ENCODE measurements around the gene TPRG1L. TPM values are rescaled to one million over a fixed set of nuclear protein-coding genes. Genes with fewer than 3 reads are reported as not detected.

The TPRG1L gene
- total RNA-seq, 1 donor from 2014 or later = 33.7 TPM

DNA sequence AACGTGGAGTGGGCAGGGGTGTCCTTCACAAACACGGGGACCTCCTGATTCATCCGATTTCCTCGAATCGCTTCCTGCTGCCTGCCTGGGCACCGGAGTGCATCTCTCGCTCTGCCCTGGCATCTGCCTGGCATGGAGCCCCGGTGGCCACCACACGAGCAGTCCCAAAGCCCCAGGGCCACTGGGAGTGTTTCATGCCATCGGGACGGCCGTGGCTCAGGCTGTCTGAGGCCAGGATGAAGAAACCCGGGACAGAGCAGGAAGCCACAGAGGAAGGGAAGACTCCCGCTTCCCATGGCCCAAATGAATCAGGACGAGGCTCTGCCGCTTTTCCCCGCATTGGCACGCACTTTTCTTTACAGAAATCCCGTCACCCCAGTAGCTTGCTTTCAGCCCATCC is 45.9 kb upstream of the TPRG1L start:
- Histone ChIP-seq H2AFZ (ENCODE audit: low read depth, low read length) (no peak overlapping the region), H3K4me1 (ENCODE audit: insufficient read depth, low read length) (peaks cover 7% of the 10 kb centered on the region), H3K4me3 (ENCODE audit: insufficient read depth, low read depth, low read length) (no peak overlapping the region), H3K36me3 (ENCODE audit: insufficient read depth, low read length) (no peaks in the 10 kb centered on the region), H4K20me1 (ENCODE audit: insufficient read depth, low read length) (no peaks in the 10 kb centered on the region), H3K9ac (ENCODE audit: low read length) (no peak overlapping the region), H3K4me2 (ENCODE audit: low read length) (no peak overlapping the region), H3K27me3 (ENCODE audit: insufficient read depth, low read length) (peaks cover 7% of the 10 kb centered on the region), H3K9me3 (ENCODE audit: insufficient read depth, low read depth, low read length) (no peaks in the 10 kb centered on the region), H3K27ac (ENCODE audit: low read depth, low read length) (no peak overlapping the region), H3K79me2 (ENCODE audit: insufficient read depth, low read length) (no peaks in the 10 kb centered on the region)
- Mint-ChIP-seq H3K27ac (ENCODE audit: unreplicated experiment) (no peak overlapping the region), H3K9me3 (ENCODE audit: unreplicated experiment) (no peaks in the 10 kb centered on the region), H3K36me3 (ENCODE audit: low read depth, unreplicated experiment) (no peaks in the 10 kb centered on the region), H3K4me3 (ENCODE audit: unreplicated experiment) (no peak overlapping the region), H3K27me3 (ENCODE audit: low read depth, unreplicated experiment) (peaks cover 9% of the 10 kb centered on the region), H3K4me1 (ENCODE audit: low read depth, unreplicated experiment) (no peaks in the 10 kb centered on the region)
- FAIRE-seq = no peak
- no peak for DNase-seq (ENCODE audit: low read depth)
- TF ChIP-seq, protein P1, sequence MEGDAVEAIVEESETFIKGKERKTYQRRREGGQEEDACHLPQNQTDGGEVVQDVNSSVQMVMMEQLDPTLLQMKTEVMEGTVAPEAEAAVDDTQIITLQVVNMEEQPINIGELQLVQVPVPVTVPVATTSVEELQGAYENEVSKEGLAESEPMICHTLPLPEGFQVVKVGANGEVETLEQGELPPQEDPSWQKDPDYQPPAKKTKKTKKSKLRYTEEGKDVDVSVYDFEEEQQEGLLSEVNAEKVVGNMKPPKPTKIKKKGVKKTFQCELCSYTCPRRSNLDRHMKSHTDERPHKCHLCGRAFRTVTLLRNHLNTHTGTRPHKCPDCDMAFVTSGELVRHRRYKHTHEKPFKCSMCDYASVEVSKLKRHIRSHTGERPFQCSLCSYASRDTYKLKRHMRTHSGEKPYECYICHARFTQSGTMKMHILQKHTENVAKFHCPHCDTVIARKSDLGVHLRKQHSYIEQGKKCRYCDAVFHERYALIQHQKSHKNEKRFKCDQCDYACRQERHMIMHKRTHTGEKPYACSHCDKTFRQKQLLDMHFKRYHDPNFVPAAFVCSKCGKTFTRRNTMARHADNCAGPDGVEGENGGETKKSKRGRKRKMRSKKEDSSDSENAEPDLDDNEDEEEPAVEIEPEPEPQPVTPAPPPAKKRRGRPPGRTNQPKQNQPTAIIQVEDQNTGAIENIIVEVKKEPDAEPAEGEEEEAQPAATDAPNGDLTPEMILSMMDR (IDR thresholded peaks at IDR 0.05; ENCODE audit: insufficient read depth, low read depth, low read length) = no peak
- no peak for TF ChIP-seq EZH2 (IDR thresholded peaks at IDR 0.05; ENCODE audit: insufficient read depth, low read length)

DNA sequence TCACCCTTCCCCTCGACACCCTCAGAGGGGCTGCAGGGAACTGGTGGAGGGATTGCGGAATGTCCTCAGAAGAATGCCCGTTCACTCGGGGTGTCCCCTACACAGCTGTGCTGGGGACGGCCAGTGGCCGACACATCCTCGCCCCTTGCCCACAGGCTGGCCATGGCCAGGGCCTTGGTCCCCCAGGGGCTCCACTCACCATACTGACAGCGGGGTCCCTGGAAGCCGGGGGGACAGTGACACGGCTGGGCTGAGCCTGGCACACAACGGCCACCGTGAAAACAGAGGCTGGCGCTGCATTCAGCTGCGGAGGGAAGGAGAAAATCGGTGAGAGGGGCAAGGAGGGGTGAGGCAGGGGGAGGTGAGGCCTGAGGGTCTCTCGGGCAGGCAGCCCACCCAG is 45.2 kb upstream of the TPRG1L start:
- no peak overlapping the region for H3K4me3 ChIP-seq (ENCODE audit: insufficient read depth, low read depth, low read length)
- FAIRE-seq = no peak
- H3K27ac ChIP-seq (ENCODE audit: low read depth, low read length) = no peak overlapping the region
- no peaks in the 10 kb centered on the region for H3K9me3 ChIP-seq (ENCODE audit: insufficient read depth, low read depth, low read length)
- TF ChIP-seq EZH2 (IDR thresholded peaks at IDR 0.05; ENCODE audit: insufficient read depth, low read length) = no peak
- TF ChIP-seq, protein P1 (IDR thresholded peaks at IDR 0.05; ENCODE audit: insufficient read depth, low read depth, low read length) = no peak
- H2AFZ ChIP-seq (ENCODE audit: low read depth, low read length) = no peak overlapping the region
- no peaks in the 10 kb centered on the region for H3K4me1 Mint-ChIP-seq (ENCODE audit: low read depth, unreplicated experiment)
- no peaks in the 10 kb centered on the region for H3K36me3 Mint-ChIP-seq (ENCODE audit: low read depth, unreplicated experiment)
- H3K9ac ChIP-seq (ENCODE audit: low read length) = no peak overlapping the region
- peaks cover 7% of the 10 kb centered on the region for H3K27me3 ChIP-seq (ENCODE audit: insufficient read depth, low read length)
- H3K79me2 ChIP-seq (ENCODE audit: insufficient read depth, low read length) = no peaks in the 10 kb centered on the region
- H3K4me2 ChIP-seq (ENCODE audit: low read length) = no peak overlapping the region
- H3K27ac Mint-ChIP-seq (ENCODE audit: unreplicated experiment) = no peak overlapping the region
- H4K20me1 ChIP-seq (ENCODE audit: insufficient read depth, low read length) = no peaks in the 10 kb centered on the region
- no peak overlapping the region for H3K4me3 Mint-ChIP-seq (ENCODE audit: unreplicated experiment)
- H3K27me3 Mint-ChIP-seq (ENCODE audit: low read depth, unreplicated experiment) = peaks cover 9% of the 10 kb centered on the region
- H3K9me3 Mint-ChIP-seq (ENCODE audit: unreplicated experiment) = peaks cover 3% of the 10 kb centered on the region
- H3K36me3 ChIP-seq (ENCODE audit: insufficient read depth, low read length) = no peaks in the 10 kb centered on the region
- no peak for DNase-seq (ENCODE audit: low read depth)
- H3K4me1 ChIP-seq (ENCODE audit: insufficient read depth, low read length) = peaks cover 7% of the 10 kb centered on the region

DNA sequence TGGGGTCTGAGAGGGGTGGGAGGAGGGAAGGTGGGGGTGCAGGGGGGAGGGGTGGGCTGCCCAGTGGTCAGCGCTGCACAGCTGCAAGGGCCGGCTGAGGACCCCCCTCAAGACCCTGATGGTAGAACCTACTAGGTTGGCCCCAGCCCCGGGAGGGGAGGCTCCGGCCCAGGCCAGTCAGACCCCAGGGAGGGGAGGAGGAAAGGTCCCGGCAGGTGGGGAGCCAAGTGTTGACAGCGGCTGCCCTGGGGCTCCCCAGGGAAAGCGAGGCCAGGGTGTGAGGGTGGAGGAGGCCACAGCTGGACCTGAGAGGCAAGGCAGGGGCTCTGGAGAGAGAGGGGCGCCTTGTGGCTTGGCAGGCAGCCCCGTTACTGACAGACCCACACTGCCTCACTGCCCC is 44.6 kb upstream of the TPRG1L start:
- no peaks in the 10 kb centered on the region for H3K4me1 Mint-ChIP-seq (ENCODE audit: low read depth, unreplicated experiment)
- DNase-seq (ENCODE audit: low read depth) (no peak), FAIRE-seq (no peak)
- Histone ChIP-seq H3K79me2 (ENCODE audit: insufficient read depth, low read length) (no peaks in the 10 kb centered on the region), H3K4me2 (ENCODE audit: low read length) (no peak overlapping the region), H2AFZ (ENCODE audit: low read depth, low read length) (no peak overlapping the region), H3K4me3 (ENCODE audit: insufficient read depth, low read depth, low read length) (no peak overlapping the region), H3K36me3 (ENCODE audit: insufficient read depth, low read length) (no peaks in the 10 kb centered on the region), H3K4me1 (ENCODE audit: insufficient read depth, low read length) (peaks cover 7% of the 10 kb centered on the region), H3K27ac (ENCODE audit: low read depth, low read length) (no peak overlapping the region), H3K9ac (ENCODE audit: low read length) (no peak overlapping the region), H4K20me1 (ENCODE audit: insufficient read depth, low read length) (no peaks in the 10 kb centered on the region), H3K9me3 (ENCODE audit: insufficient read depth, low read depth, low read length) (peaks cover 3% of the 10 kb centered on the region), H3K27me3 (ENCODE audit: insufficient read depth, low read length) (peaks cover 7% of the 10 kb centered on the region)
- no peak for TF ChIP-seq EZH2 (IDR thresholded peaks at IDR 0.05; ENCODE audit: insufficient read depth, low read length)
- TF ChIP-seq, protein P1 (IDR thresholded peaks at IDR 0.05; ENCODE audit: insufficient read depth, low read depth, low read length) = no peak
- H3K4me3 Mint-ChIP-seq (ENCODE audit: unreplicated experiment) = no peak overlapping the region
- no peak overlapping the region for H3K27ac Mint-ChIP-seq (ENCODE audit: unreplicated experiment)
- no peaks in the 10 kb centered on the region for H3K36me3 Mint-ChIP-seq (ENCODE audit: low read depth, unreplicated experiment)
- peaks cover 3% of the 10 kb centered on the region for H3K9me3 Mint-ChIP-seq (ENCODE audit: unreplicated experiment)
- peaks cover 9% of the 10 kb centered on the region for H3K27me3 Mint-ChIP-seq (ENCODE audit: low read depth, unreplicated experiment)
